ENCODE results near the gene GPR141.

DNA sequence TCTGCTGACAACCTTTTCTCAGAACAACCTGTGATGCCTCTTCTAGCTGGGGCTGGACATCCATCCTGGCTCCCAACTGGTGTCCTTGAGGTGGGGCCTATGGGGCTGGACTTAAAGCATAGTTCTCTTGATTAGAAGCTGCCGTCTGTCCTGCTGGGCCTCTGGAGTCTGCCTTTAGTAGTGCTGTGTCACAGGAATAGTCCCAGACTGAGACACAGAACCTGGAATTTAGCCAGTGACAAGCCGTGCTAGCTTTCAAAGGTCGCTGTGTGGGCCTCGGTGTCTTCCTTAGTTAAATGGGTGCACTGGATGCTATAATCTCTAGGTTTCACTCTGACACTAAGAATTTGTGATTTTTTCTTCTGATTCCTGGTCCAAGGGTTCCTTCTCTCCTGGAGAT, 41.2 kb downstream of the GPR141 start:
- TF ChIP-seq YY1 (IDR thresholded peaks at IDR 0.05; ENCODE audit: insufficient read depth, insufficient read length) (no peak), ZNF274 (IDR thresholded peaks at IDR 0.05; ENCODE audit: low read depth, low read length) (no peak), SUZ12 (IDR thresholded peaks at IDR 0.05; ENCODE audit: extremely low read depth, insufficient read depth, insufficient read length) (no peak)

Measured in NT2/D1 (cell line).